ENCODE data around the gene ANKIB1. TPM values are rescaled to one million over a fixed set of nuclear protein-coding genes. Genes with fewer than 3 reads are reported as not detected.

Gene ANKIB1
- total and polyA plus RNA-seq, 9 of the 15 experiments (the other 6 are each of a cell fraction or from before 2014, with no cell fraction given), result 5.9 to 25.2 (median 16.1) TPM

- TF ChIP-seq TCF15 (CRISPR knock-in tag; IDR thresholded peaks at IDR 0.05) (peak; percentile 34; the same call in 1 of the 2 replicates), HINFP (tag; conservative IDR thresholded peaks at IDR 0.05; ENCODE audit: low read depth) (peak; percentile 60; the same call in 1 of the 2 replicates), SAFB (IDR thresholded peaks at IDR 0.05; ENCODE audit: borderline replicate concordance, low read depth, low read length) (no peak), RREB1 (CRISPR knock-in tag; IDR thresholded peaks at IDR 0.05) (no peak), BHLHE40 (IDR thresholded peaks at IDR 0.05; ENCODE audit: low read length) (no peak), ID3 (CRISPR knock-in tag; IDR thresholded peaks at IDR 0.05) (no peak), ID3 (tag; IDR thresholded peaks at IDR 0.05) (peak; percentile 56; the same call in 1 of the 2 replicates), IFI16 (CRISPR knock-in tag; IDR thresholded peaks at IDR 0.05) (no peak), CREB3 (tag; conservative IDR thresholded peaks at IDR 0.05; ENCODE audit: low read depth) (0 out of 2 replicates have a peak, but pooled peaks have one; percentile 47), BACH1 (tag; IDR thresholded peaks at IDR 0.05) (peak; percentile 58; the same call in 1 of the 2 replicates)
These were observed 181.4 kb downstream of the ANKIB1 start (continued) for GRCh38 chr7:92427193-92427592.

Measured in K562 (cell line).